ENCODE data around the gene TMBIM6. TPM values are rescaled to one million over a fixed set of nuclear protein-coding genes. Genes with fewer than 3 reads are reported as not detected.

TMBIM6 gene
- total RNA-seq, 1 experiment from 2014 or later = 402 TPM

GRCh38 chr12:49693931-49694444 lies 47.4 kb upstream of the TMBIM6 start:
- Histone ChIP-seq H3K9me3 (ENCODE audit: low read length) (no peaks in the 10 kb centered on the region), H3K4me2 (ENCODE audit: low read length) (no peak overlapping the region), H3K79me2 (ENCODE audit: low read length) (no peaks in the 10 kb centered on the region), H3K9me2 (replicated peaks; ENCODE audit: low read length) (no peaks in the 10 kb centered on the region), H3K27ac (ENCODE audit: low read length) (no peak overlapping the region), H3F3A (ENCODE audit: low read length, unreplicated experiment) (no peaks in the 10 kb centered on the region), H3K4me3 (ENCODE audit: low read length) (no peak overlapping the region), H3K36me3 (ENCODE audit: low read depth, low read length) (no peaks in the 10 kb centered on the region), H4K20me1 (ENCODE audit: low read length) (no peaks in the 10 kb centered on the region), H3K4me1 (ENCODE audit: insufficient read depth, low read length) (peaks cover 5% of the 10 kb centered on the region; the same call in 1 of the 2 replicates), H3K27me3 (ENCODE audit: low read length) (no peaks in the 10 kb centered on the region), H2AFZ (ENCODE audit: low read length) (no peak overlapping the region), H3K9ac (ENCODE audit: low read length) (no peak overlapping the region)
- no peak for ATAC-seq
- ChIA-PET CTCF (no interaction called here), POLR2A (ENCODE audit: unreplicated experiment) (no interaction called here)
- intact Hi-C loops (cut with micrococcal nuclease) = no loop called here
- BruUV-seq (replicated peaks) = no TSS peak
- TF ChIP-seq EZH2phosphoT487 (IDR thresholded peaks at IDR 0.05; ENCODE audit: borderline replicate concordance, low read length) (no peak), EZH2 (IDR thresholded peaks at IDR 0.05; ENCODE audit: low read length, unreplicated experiment) (no peak)
- TF ChIP-seq, protein P1, sequence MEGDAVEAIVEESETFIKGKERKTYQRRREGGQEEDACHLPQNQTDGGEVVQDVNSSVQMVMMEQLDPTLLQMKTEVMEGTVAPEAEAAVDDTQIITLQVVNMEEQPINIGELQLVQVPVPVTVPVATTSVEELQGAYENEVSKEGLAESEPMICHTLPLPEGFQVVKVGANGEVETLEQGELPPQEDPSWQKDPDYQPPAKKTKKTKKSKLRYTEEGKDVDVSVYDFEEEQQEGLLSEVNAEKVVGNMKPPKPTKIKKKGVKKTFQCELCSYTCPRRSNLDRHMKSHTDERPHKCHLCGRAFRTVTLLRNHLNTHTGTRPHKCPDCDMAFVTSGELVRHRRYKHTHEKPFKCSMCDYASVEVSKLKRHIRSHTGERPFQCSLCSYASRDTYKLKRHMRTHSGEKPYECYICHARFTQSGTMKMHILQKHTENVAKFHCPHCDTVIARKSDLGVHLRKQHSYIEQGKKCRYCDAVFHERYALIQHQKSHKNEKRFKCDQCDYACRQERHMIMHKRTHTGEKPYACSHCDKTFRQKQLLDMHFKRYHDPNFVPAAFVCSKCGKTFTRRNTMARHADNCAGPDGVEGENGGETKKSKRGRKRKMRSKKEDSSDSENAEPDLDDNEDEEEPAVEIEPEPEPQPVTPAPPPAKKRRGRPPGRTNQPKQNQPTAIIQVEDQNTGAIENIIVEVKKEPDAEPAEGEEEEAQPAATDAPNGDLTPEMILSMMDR (conservative IDR thresholded peaks at IDR 0.05; ENCODE audit: low read depth, low read length) = no peak
- peak; percentile 12 for DNase-seq

DNA sequence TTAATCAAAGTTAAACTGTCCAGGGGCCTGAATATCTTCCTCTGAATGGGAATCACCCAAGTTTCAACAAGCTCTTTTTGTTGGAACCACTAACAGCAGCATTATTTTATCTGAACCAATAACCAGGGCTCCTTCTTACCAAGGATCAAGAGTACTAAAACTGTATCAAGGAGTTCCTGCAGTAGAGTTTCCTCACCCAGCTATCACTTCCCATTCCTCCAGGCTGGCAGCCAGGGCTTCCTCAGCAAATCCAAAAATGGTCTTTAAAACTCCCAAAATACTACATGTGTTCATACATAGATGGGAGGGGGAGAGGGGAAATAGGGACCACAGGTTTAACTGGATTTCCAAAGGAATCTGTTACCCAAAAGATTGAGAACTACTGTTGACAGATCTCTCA lies 44.6 kb upstream of the TMBIM6 start:
- intact Hi-C loops (cut with micrococcal nuclease) = no loop called here
- Histone ChIP-seq H3K9ac (ENCODE audit: low read length) (no peak overlapping the region), H3K9me3 (ENCODE audit: low read length) (no peaks in the 10 kb centered on the region), H3K27me3 (ENCODE audit: low read length) (no peaks in the 10 kb centered on the region), H3F3A (ENCODE audit: low read length, unreplicated experiment) (no peaks in the 10 kb centered on the region), H3K36me3 (ENCODE audit: low read depth, low read length) (no peaks in the 10 kb centered on the region), H3K4me2 (ENCODE audit: low read length) (no peak overlapping the region), H3K27ac (ENCODE audit: low read length) (no peak overlapping the region), H2AFZ (ENCODE audit: low read length) (no peak overlapping the region), H3K4me1 (ENCODE audit: insufficient read depth, low read length) (peaks cover 5% of the 10 kb centered on the region; the same call in 1 of the 2 replicates), H3K9me2 (replicated peaks; ENCODE audit: low read length) (no peaks in the 10 kb centered on the region), H4K20me1 (ENCODE audit: low read length) (no peaks in the 10 kb centered on the region), H3K79me2 (ENCODE audit: low read length) (no peaks in the 10 kb centered on the region), H3K4me3 (ENCODE audit: low read length) (no peak overlapping the region)
- no peak for ATAC-seq
- no peak for DNase-seq
- TF ChIP-seq, protein P1 (conservative IDR thresholded peaks at IDR 0.05; ENCODE audit: low read depth, low read length) = no peak
- TF ChIP-seq EZH2phosphoT487 (IDR thresholded peaks at IDR 0.05; ENCODE audit: borderline replicate concordance, low read length) (no peak), EZH2 (IDR thresholded peaks at IDR 0.05; ENCODE audit: low read length, unreplicated experiment) (no peak)
- ChIA-PET CTCF (no interaction called here), POLR2A (ENCODE audit: unreplicated experiment) (no interaction called here)
- no TSS peak for BruUV-seq (replicated peaks)

DNA sequence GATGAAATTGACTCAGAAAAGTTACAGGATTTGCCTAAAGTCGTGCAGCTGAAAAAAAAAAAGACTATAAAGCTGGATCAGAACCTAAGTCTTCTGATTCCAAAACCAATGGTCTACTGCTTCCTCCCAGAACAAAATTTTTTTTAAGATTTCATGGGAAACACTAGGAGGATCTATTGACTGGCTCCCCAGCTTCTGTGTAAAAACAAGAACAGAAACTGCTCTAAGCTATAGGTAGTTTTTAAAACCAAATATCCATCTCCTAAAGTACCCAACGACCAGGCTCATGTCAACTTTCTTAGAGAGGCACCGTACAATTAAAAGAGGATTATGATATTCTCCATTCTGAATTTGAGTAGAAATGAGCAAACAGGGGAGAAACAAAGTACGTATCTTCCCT lies 43.5 kb upstream of the TMBIM6 start:
- POLR2A ChIA-PET (ENCODE audit: unreplicated experiment) = no interaction called here
- H3K36me3 ChIP-seq (ENCODE audit: low read depth, low read length) = no peaks in the 10 kb centered on the region

More for the DNA sequence above, 43.5 kb upstream of the TMBIM6 start:
- BruUV-seq (replicated peaks) = no TSS peak
- H3K4me1 ChIP-seq (ENCODE audit: insufficient read depth, low read length) = peaks cover 5% of the 10 kb centered on the region; the same call in 1 of the 2 replicates
- no peaks in the 10 kb centered on the region for H3K27me3 ChIP-seq (ENCODE audit: low read length)
- ATAC-seq = no peak
- H3K79me2 ChIP-seq (ENCODE audit: low read length) = no peaks in the 10 kb centered on the region
- no peaks in the 10 kb centered on the region for H3F3A ChIP-seq (ENCODE audit: low read length, unreplicated experiment)
- CTCF ChIA-PET = no interaction called here
- intact Hi-C loops (cut with micrococcal nuclease) = no loop called here
- H2AFZ ChIP-seq (ENCODE audit: low read length) = no peak overlapping the region
- DNase-seq = no peak
- H4K20me1 ChIP-seq (ENCODE audit: low read length) = no peaks in the 10 kb centered on the region
- no peaks in the 10 kb centered on the region for H3K9me2 ChIP-seq (replicated peaks; ENCODE audit: low read length)
- no peak overlapping the region for H3K4me2 ChIP-seq (ENCODE audit: low read length)
- H3K9me3 ChIP-seq (ENCODE audit: low read length) = no peaks in the 10 kb centered on the region
- TF ChIP-seq, protein P1 (conservative IDR thresholded peaks at IDR 0.05; ENCODE audit: low read depth, low read length) = no peak
- no peak for TF ChIP-seq EZH2phosphoT487 (IDR thresholded peaks at IDR 0.05; ENCODE audit: borderline replicate concordance, low read length)
- no peak for TF ChIP-seq EZH2 (IDR thresholded peaks at IDR 0.05; ENCODE audit: low read length, unreplicated experiment)
- no peak overlapping the region for H3K27ac ChIP-seq (ENCODE audit: low read length)
- no peak overlapping the region for H3K4me3 ChIP-seq (ENCODE audit: low read length)
- H3K9ac ChIP-seq (ENCODE audit: low read length) = no peak overlapping the region

All from PC-3 (cell line).